ENCODE measurements around the gene CIB2.

Gene CIB2

GRCh38 chr15:78131295-78132061, at the start of gene CIB2:
TSS of gene CIB2 (minus strand) at chr15:78131445. CDS start at chr15:78131215, 230 bp downstream.
- Histone ChIP-seq H3K9me3 (ENCODE audit: low read length) (no peaks in the 10 kb centered on the region), H3K27me3 (ENCODE audit: insufficient read depth, low read length) (no peaks in the 10 kb centered on the region), H3K4me3 (ENCODE audit: low read length) (peak within 1 kb of the TSS; percentile 71), H3K36me3 (ENCODE audit: insufficient read depth, low read length) (no peaks in the 10 kb centered on the region), H2AFZ (ENCODE audit: low read depth, low read length) (peak within 1 kb of the TSS; percentile 88), H3K4me1 (ENCODE audit: insufficient read depth, low read length) (peaks cover 8% of the 10 kb centered on the region)

GRCh38 chr15:78179906-78180305, 48.7 kb upstream of the CIB2 start:
- no peaks in the 10 kb centered on the region for H3K36me3 ChIP-seq (ENCODE audit: insufficient read depth, low read length)
- no peaks in the 10 kb centered on the region for H3K27me3 ChIP-seq (ENCODE audit: insufficient read depth, low read length)
- H3K9me3 ChIP-seq (ENCODE audit: low read length) = no peaks in the 10 kb centered on the region
- H2AFZ ChIP-seq (ENCODE audit: low read depth, low read length) = no peak overlapping the region
- H3K4me1 ChIP-seq (ENCODE audit: insufficient read depth, low read length) = no peaks in the 10 kb centered on the region
- no peak overlapping the region for H3K4me3 ChIP-seq (ENCODE audit: low read length)

DNA sequence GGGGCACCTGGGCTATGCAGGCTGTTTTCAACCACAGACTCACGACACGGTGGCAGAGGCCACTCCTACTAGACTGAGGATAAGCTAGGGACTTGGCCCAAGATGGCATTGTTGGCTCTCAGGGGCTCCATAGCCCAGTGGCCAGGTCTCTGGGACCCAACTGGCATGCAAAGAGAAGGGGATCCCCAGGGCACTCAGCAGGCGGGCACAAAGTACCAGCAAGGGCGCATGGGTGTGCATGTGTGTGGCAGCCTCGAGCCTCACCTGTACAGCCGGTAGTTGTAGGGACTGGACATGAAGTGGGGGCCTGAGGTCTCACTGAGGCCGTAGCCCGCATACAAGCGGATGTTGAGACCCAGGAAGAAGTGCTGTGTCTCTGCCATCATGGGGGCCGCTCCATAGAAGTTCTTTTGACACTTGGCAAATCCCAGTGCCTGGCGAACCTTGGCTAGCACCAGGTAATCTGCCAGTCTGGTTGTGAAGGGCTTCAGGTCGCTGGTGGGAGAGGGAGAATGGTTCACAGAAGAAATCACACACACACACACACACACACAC, 48.1 kb upstream of the CIB2 start:
- no peak overlapping the region for H2AFZ ChIP-seq (ENCODE audit: low read depth, low read length)
- no peaks in the 10 kb centered on the region for H3K36me3 ChIP-seq (ENCODE audit: insufficient read depth, low read length)
- no peaks in the 10 kb centered on the region for H3K27me3 ChIP-seq (ENCODE audit: insufficient read depth, low read length)
- H3K4me3 ChIP-seq (ENCODE audit: low read length) = no peak overlapping the region
- no peaks in the 10 kb centered on the region for H3K9me3 ChIP-seq (ENCODE audit: low read length)
- no peaks in the 10 kb centered on the region for H3K4me1 ChIP-seq (ENCODE audit: insufficient read depth, low read length)

DNA sequence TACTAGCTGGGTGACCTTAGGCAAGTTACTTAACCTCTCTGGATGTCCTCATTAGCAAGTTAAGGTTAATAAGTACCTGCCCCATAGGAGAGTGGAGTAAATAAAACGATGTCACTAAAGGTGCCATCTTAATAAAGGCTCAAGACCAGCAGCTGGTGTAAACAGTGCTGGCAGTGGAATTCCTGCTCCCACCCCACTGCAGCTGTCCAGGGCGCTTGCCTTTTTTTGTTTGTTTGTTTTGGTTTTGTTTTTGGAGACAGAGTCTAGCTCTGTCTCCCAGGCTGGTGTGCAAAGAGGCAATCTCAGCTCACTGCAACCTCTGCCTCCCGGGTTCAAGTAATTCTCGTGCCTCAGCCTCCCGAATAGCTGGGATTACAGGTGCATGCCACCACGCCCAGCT, 46.8 kb upstream of the CIB2 start:
- H3K4me3 ChIP-seq (ENCODE audit: low read length) = no peak overlapping the region
- no peaks in the 10 kb centered on the region for H3K27me3 ChIP-seq (ENCODE audit: insufficient read depth, low read length)
- no peak overlapping the region for H2AFZ ChIP-seq (ENCODE audit: low read depth, low read length)
- no peaks in the 10 kb centered on the region for H3K4me1 ChIP-seq (ENCODE audit: insufficient read depth, low read length)
- H3K9me3 ChIP-seq (ENCODE audit: low read length) = no peaks in the 10 kb centered on the region
- no peaks in the 10 kb centered on the region for H3K36me3 ChIP-seq (ENCODE audit: insufficient read depth, low read length)

DNA sequence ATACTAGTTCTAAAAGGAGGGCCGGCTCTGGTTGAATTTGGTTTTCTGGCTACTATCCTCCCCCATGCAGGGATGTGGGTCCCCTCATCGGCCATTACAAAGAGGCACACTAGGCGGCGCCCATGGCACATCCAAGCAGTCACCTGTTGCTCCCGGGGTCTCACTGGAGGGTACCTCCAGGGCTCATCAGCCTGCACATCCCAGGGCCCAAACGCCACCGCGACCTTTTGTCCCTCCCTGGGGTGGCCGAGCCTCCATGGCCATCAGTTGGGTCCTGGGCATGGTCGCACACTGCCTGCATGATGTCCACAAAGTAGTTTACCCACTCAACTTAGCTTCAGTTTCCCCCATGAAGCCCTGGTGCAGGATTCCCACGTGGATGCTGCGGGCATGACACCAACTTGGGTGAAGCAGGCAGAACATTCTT, 46.2 kb upstream of the CIB2 start:
- Histone ChIP-seq H3K4me3 (ENCODE audit: low read length) (no peak overlapping the region), H3K4me1 (ENCODE audit: insufficient read depth, low read length) (no peaks in the 10 kb centered on the region), H3K36me3 (ENCODE audit: insufficient read depth, low read length) (peaks cover 2% of the 10 kb centered on the region), H2AFZ (ENCODE audit: low read depth, low read length) (no peak overlapping the region), H3K9me3 (ENCODE audit: low read length) (no peaks in the 10 kb centered on the region), H3K27me3 (ENCODE audit: insufficient read depth, low read length) (no peaks in the 10 kb centered on the region)

- Histone ChIP-seq H3K4me3 (ENCODE audit: low read length) (no peak overlapping the region), H3K27me3 (ENCODE audit: insufficient read depth, low read length) (no peaks in the 10 kb centered on the region), H2AFZ (ENCODE audit: low read depth, low read length) (no peak overlapping the region), H3K9me3 (ENCODE audit: low read length) (no peaks in the 10 kb centered on the region), H3K4me1 (ENCODE audit: insufficient read depth, low read length) (no peaks in the 10 kb centered on the region), H3K36me3 (ENCODE audit: insufficient read depth, low read length) (peaks cover 19% of the 10 kb centered on the region)
Observed at GRCh38 chr15:78175330-78175729, 44.1 kb upstream of the CIB2 start.

GRCh38 chr15:78174401-78174800, 43.2 kb upstream of the CIB2 start:
- Histone ChIP-seq H3K9me3 (ENCODE audit: low read length) (no peaks in the 10 kb centered on the region), H3K4me1 (ENCODE audit: insufficient read depth, low read length) (no peaks in the 10 kb centered on the region), H3K4me3 (ENCODE audit: low read length) (no peak overlapping the region), H3K27me3 (ENCODE audit: insufficient read depth, low read length) (no peaks in the 10 kb centered on the region), H3K36me3 (ENCODE audit: insufficient read depth, low read length) (peaks cover 26% of the 10 kb centered on the region), H2AFZ (ENCODE audit: low read depth, low read length) (no peak overlapping the region)

- Histone ChIP-seq H2AFZ (ENCODE audit: low read depth, low read length) (no peak overlapping the region), H3K4me1 (ENCODE audit: insufficient read depth, low read length) (no peaks in the 10 kb centered on the region), H3K9me3 (ENCODE audit: low read length) (no peaks in the 10 kb centered on the region), H3K36me3 (ENCODE audit: insufficient read depth, low read length) (peaks cover 42% of the 10 kb centered on the region), H3K4me3 (ENCODE audit: low read length) (no peak overlapping the region), H3K27me3 (ENCODE audit: insufficient read depth, low read length) (no peaks in the 10 kb centered on the region)
Observed at GRCh38 chr15:78171864-78172472, 40.7 kb upstream of the CIB2 start.

GRCh38 chr15:78170848-78171773, 39.9 kb upstream of the CIB2 start:
- H3K36me3 ChIP-seq (ENCODE audit: insufficient read depth, low read length) = peaks cover 49% of the 10 kb centered on the region
- H3K27me3 ChIP-seq (ENCODE audit: insufficient read depth, low read length) = no peaks in the 10 kb centered on the region
- no peaks in the 10 kb centered on the region for H3K9me3 ChIP-seq (ENCODE audit: low read length)
- H2AFZ ChIP-seq (ENCODE audit: low read depth, low read length) = no peak overlapping the region
- no peak overlapping the region for H3K4me3 ChIP-seq (ENCODE audit: low read length)
- H3K4me1 ChIP-seq (ENCODE audit: insufficient read depth, low read length) = no peaks in the 10 kb centered on the region

GRCh38 chr15:78168608-78169007, 37.4 kb upstream of the CIB2 start:
- Histone ChIP-seq H3K4me3 (ENCODE audit: low read length) (no peak overlapping the region), H3K9me3 (ENCODE audit: low read length) (no peaks in the 10 kb centered on the region), H3K36me3 (ENCODE audit: insufficient read depth, low read length) (peaks cover 62% of the 10 kb centered on the region), H2AFZ (ENCODE audit: low read depth, low read length) (no peak overlapping the region), H3K4me1 (ENCODE audit: insufficient read depth, low read length) (no peaks in the 10 kb centered on the region), H3K27me3 (ENCODE audit: insufficient read depth, low read length) (no peaks in the 10 kb centered on the region)

GRCh38 chr15:78167227-78167888, 36.1 kb upstream of the CIB2 start:
- Histone ChIP-seq H3K4me1 (ENCODE audit: insufficient read depth, low read length) (no peaks in the 10 kb centered on the region), H3K36me3 (ENCODE audit: insufficient read depth, low read length) (peaks cover 59% of the 10 kb centered on the region), H3K27me3 (ENCODE audit: insufficient read depth, low read length) (no peaks in the 10 kb centered on the region), H2AFZ (ENCODE audit: low read depth, low read length) (no peak overlapping the region), H3K4me3 (ENCODE audit: low read length) (no peak overlapping the region), H3K9me3 (ENCODE audit: low read length) (no peaks in the 10 kb centered on the region)

DNA sequence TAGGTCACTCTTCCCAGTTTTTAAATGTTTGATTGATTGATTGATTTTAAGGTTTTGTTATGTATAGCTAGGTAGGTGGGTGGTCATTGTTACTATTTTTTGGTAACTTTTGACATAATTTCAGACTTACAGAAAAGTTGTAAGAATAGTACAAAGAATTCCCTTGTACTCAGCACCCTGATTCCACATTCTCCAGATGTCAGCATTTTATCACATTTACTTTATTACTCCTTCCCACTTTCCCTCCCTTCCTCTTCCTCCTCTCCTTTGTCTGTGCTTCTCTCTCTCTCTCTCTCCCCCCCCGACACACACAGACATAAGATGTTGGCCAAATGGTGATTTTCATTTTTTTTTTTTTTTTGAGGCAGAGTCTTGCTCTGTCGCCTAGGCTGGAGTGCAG, 32.8 kb upstream of the CIB2 start:
- Histone ChIP-seq H3K4me1 (ENCODE audit: insufficient read depth, low read length) (no peaks in the 10 kb centered on the region), H2AFZ (ENCODE audit: low read depth, low read length) (no peak overlapping the region), H3K4me3 (ENCODE audit: low read length) (no peak overlapping the region), H3K27me3 (ENCODE audit: insufficient read depth, low read length) (no peaks in the 10 kb centered on the region), H3K36me3 (ENCODE audit: insufficient read depth, low read length) (peaks cover 50% of the 10 kb centered on the region), H3K9me3 (ENCODE audit: low read length) (no peaks in the 10 kb centered on the region)
